Astrocyte (in vitro differentiated cells and primary cell): ENCODE results near the gene CDK16. TPM values are rescaled to one million over a fixed set of nuclear protein-coding genes. Genes with fewer than 3 reads are reported as not detected.

ENCODE experiments used
- DNase-seq: peaks from one replicate; pipeline ENCODE4 v3.0.0-alpha.2; 2010; ENCODE audit warnings: low read depth
- FAIRE-seq: peaks from 2 replicates; lab custom pipeline; 2011; peaks lifted over from hg19 to GRCh38; lab: Jason Lieb, UNC
- H2AFZ ChIP-seq: 2 replicates; pipeline ENCODE4 v1.6.0; 2012; ENCODE audit warnings: low read depth, low read length, inconsistent platforms
- H3K27ac ChIP-seq: 2 replicates; pipeline ENCODE4 v1.5.1; 2011; ENCODE audit warnings: low read depth, low read length, inconsistent platforms
- H3K27me3 ChIP-seq: 2 replicates; pipeline ENCODE4 v1.6.0; 2011; ENCODE audit warnings: low read length, inconsistent platforms; ENCODE audit not compliant: insufficient read depth
- H3K36me3 ChIP-seq: 2 replicates; pipeline ENCODE4 v1.5.1; 2011; ENCODE audit warnings: low read length, inconsistent platforms; ENCODE audit not compliant: insufficient read depth
- H3K4me1 ChIP-seq: 2 replicates; pipeline ENCODE4 v1.5.1; 2011; ENCODE audit warnings: low read length, inconsistent platforms; ENCODE audit not compliant: insufficient read depth
- H3K4me2 ChIP-seq: 2 replicates; pipeline ENCODE4 v1.6.0; 2012; ENCODE audit warnings: low read length, inconsistent platforms
- H3K4me3 ChIP-seq: 2 replicates; pipeline ENCODE4 v1.5.1; 2011; ENCODE audit warnings: low read depth, mild to moderate bottlenecking, low read length, inconsistent platforms; ENCODE audit not compliant: insufficient read depth
- H3K79me2 ChIP-seq: 2 replicates; pipeline ENCODE4 v1.6.0; 2012; ENCODE audit warnings: mild to moderate bottlenecking, low read length, inconsistent platforms; ENCODE audit not compliant: insufficient read depth
- H3K9ac ChIP-seq: 2 replicates; pipeline ENCODE4 v1.6.0; 2012; ENCODE audit warnings: mild to moderate bottlenecking, low read length, inconsistent platforms
- H3K9me3 ChIP-seq: 2 replicates; pipeline ENCODE4 v1.5.1; 2012; ENCODE audit warnings: low read depth, mild to moderate bottlenecking, low read length, inconsistent platforms; ENCODE audit not compliant: insufficient read depth
- H4K20me1 ChIP-seq: 2 replicates; pipeline ENCODE4 v1.6.0; 2012; ENCODE audit warnings: low read length, inconsistent platforms; ENCODE audit not compliant: insufficient read depth
- H3K27ac Mint-ChIP-seq: one replicate; pipeline ENCODE4 v1.8.0; 2021; ENCODE audit warnings: mild to moderate bottlenecking, mixed read lengths; ENCODE audit not compliant: unreplicated experiment
- H3K27me3 Mint-ChIP-seq: one replicate; pipeline ENCODE4 v1.8.0; 2021; ENCODE audit warnings: low read depth, mixed read lengths; ENCODE audit not compliant: unreplicated experiment
- H3K36me3 Mint-ChIP-seq: one replicate; pipeline ENCODE4 v1.8.0; 2021; ENCODE audit warnings: low read depth, mixed read lengths; ENCODE audit not compliant: unreplicated experiment
- H3K4me1 Mint-ChIP-seq: one replicate; pipeline ENCODE4 v1.8.0; 2021; ENCODE audit warnings: low read depth, mixed read lengths; ENCODE audit not compliant: unreplicated experiment
- H3K4me3 Mint-ChIP-seq: one replicate; pipeline ENCODE4 v1.8.0; 2021; ENCODE audit warnings: mild to moderate bottlenecking, moderate library complexity, mixed read lengths; ENCODE audit not compliant: unreplicated experiment
- H3K9me3 Mint-ChIP-seq: one replicate; pipeline ENCODE4 v1.8.0; 2021; ENCODE audit warnings: mild to moderate bottlenecking, mixed read lengths; ENCODE audit not compliant: unreplicated experiment
- CTCF ChIP-seq: IDR thresholded peaks from 2 replicates; pipeline ENCODE4 v1.5.1; 2011; ENCODE audit warnings: low read depth, mild to moderate bottlenecking, inconsistent platforms, low read length, moderate library complexity; ENCODE audit not compliant: insufficient read depth
- EZH2 ChIP-seq: IDR thresholded peaks from 2 replicates; pipeline ENCODE4 v1.6.1; 2012; ENCODE audit warnings: mild to moderate bottlenecking, low read length, inconsistent platforms; ENCODE audit not compliant: insufficient read depth
- total RNA-seq: library from RNA; stranded (reverse); gene quantifications from 2 replicates; pipeline ENCODE4 v1.2.1, GENCODE V29; 2021

Gene CDK16
- total RNA-seq, 1 donor from 2014 or later = 128 TPM

- H3K9me3 Mint-ChIP-seq = no peaks in the 10 kb centered on the region
- Histone ChIP-seq H3K4me3 (no peak overlapping the region), H3K4me2 (no peak overlapping the region), H3K9ac (no peak overlapping the region), H3K4me1 (peaks cover 12% of the 10 kb centered on the region), H3K27ac (no peak overlapping the region), H3K36me3 (peaks cover 20% of the 10 kb centered on the region), H3K9me3 (no peaks in the 10 kb centered on the region), H3K27me3 (no peaks in the 10 kb centered on the region), H3K79me2 (peaks cover 14% of the 10 kb centered on the region), H4K20me1 (peaks cover 44% of the 10 kb centered on the region), H2AFZ (no peak overlapping the region)
- H3K4me1 Mint-ChIP-seq = peaks cover 14% of the 10 kb centered on the region
- no peak overlapping the region for H3K4me3 Mint-ChIP-seq
- TF ChIP-seq EZH2 (no peak), CTCF (no peak)
- FAIRE-seq (no peak), DNase-seq (no peak)
- H3K27me3 Mint-ChIP-seq = no peaks in the 10 kb centered on the region
- no peak overlapping the region for H3K27ac Mint-ChIP-seq
- peaks cover 12% of the 10 kb centered on the region for H3K36me3 Mint-ChIP-seq
Measured at GRCh38 chrX:47214435-47215077, 3.9 kb upstream of the CDK16 start.

- Histone ChIP-seq H2AFZ (no peak overlapping the region), H3K4me1 (peaks cover 20% of the 10 kb centered on the region), H3K27ac (no peak overlapping the region), H4K20me1 (peaks cover 52% of the 10 kb centered on the region), H3K4me3 (no peak overlapping the region), H3K9ac (no peak overlapping the region), H3K4me2 (no peak overlapping the region), H3K79me2 (peaks cover 22% of the 10 kb centered on the region), H3K27me3 (no peaks in the 10 kb centered on the region), H3K9me3 (no peaks in the 10 kb centered on the region), H3K36me3 (peaks cover 17% of the 10 kb centered on the region)
- Mint-ChIP-seq H3K4me3 (no peak overlapping the region), H3K4me1 (peaks cover 22% of the 10 kb centered on the region), H3K36me3 (peaks cover 17% of the 10 kb centered on the region), H3K9me3 (peaks cover 3% of the 10 kb centered on the region), H3K27me3 (no peaks in the 10 kb centered on the region), H3K27ac (no peak overlapping the region)
- FAIRE-seq (no peak), DNase-seq (no peak)
- TF ChIP-seq CTCF = no peak
- TF ChIP-seq EZH2 = no peak
Measured at GRCh38 chrX:47215291-47215900, 3.1 kb upstream of the CDK16 start.
